ENCODE data around the gene KCP.

DNA sequence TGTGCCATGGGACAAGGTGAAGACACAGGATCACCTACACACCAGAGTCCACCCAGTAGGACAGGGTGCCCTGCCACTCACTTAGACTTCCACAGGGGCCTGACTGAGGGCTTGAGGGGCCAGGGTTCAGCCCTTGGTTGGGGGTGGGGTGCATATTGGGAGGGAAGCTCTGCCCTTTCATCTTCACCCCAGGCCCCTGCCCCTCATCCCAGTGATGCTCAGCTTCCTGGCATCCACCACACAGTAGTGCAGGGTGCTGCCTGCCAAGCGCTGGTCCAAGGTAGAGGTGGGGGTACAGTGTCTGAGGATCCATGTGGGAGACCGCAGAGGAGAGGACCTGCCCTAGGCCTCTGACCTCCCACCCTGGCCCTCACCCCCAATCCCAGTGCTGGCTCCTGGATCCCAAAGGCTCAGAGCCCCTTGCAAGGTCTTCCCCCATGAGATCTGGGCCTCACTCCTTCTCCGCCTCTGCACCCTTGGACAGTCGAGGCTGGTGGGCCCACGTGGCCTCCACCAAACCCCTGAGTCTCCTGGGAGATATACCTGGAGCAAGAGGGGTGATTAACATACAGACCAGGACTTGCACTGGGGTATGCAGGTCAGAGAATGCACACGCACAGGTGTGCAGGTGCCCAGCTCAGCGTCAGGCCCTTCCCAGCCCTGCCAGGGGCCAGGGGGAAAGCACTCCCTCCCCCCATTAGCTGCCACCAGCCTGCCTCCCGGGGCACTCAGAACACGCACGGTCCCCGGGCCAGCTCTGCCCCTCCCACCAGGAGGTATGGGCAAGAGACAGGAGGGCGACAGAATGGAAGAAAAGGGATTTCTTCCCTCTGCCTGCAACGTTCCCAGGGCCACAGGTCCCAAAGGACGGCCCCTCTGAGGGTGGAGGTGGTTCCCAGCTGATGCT, 18.6 kb upstream of the KCP start:
- no peak for TF ChIP-seq GATA2 (IDR thresholded peaks at IDR 0.05; ENCODE audit: low read depth, low read length)
- TF ChIP-seq GATA3 (IDR thresholded peaks at IDR 0.05; ENCODE audit: low read depth, low read length): no peak
